Testis (tissue), 3 donors: ENCODE results near the gene VSNL1. TPM values are rescaled to one million over a fixed set of nuclear protein-coding genes. Genes with fewer than 3 reads are reported as not detected.

Experiments
- DNase-seq: peaks from one replicate; pipeline ENCODE4 v3.0.0-alpha.2; 2019
- H3K27ac ChIP-seq, 2 donors: fragments of 200-600 bp; sonication (generic); one replicate each; pipeline ENCODE4 v1.5.1; 2019
- H3K27me3 ChIP-seq: fragments of 200-600 bp; sonication (generic); one replicate; pipeline ENCODE4 v1.5.1; 2019
- H3K36me3 ChIP-seq: fragments of 200-600 bp; sonication (generic); one replicate; pipeline ENCODE4 v1.5.1; 2017; ENCODE audit warnings: low read depth; ENCODE audit errors: missing control alignments
- H3K4me1 ChIP-seq: fragments of 200-600 bp; sonication (generic); one replicate; pipeline ENCODE4 v1.5.1; 2019
- H3K4me3 ChIP-seq, 2 donors: fragments of 200-600 bp; sonication (generic); one replicate each; pipeline ENCODE4 v1.5.1; 2017 to 2019
- H3K9me3 ChIP-seq: fragments of 200-600 bp; sonication (generic); one replicate; pipeline ENCODE4 v1.5.1; 2017
- CTCF ChIP-seq, 3 experiments: fragments of 450-650 bp in 2 of 3; fragments of 200-600 bp in 1 of 3; sonication (generic) in 1 of 3; IDR thresholded peaks; one replicate each; pipeline ENCODE4 v1.5.1; 2016 to 2019; ENCODE audit warnings: antibody characterized with exemption in 3 of 3, mild to moderate bottlenecking in 2 of 3, moderate library complexity in 1 of 3
- POLR2A ChIP-seq: fragments of 450-650 bp; IDR thresholded peaks from one replicate; pipeline ENCODE4 v1.6.1; 2017; ENCODE audit warnings: antibody characterized with exemption, mild to moderate bottlenecking, moderate library complexity
- WGBS, 2 donors: methylation state at CpG; one replicate each; pipeline ENCODE4 v1.1.5; 2018; 5-methylcytosine and 5-hydroxymethylcytosine counted together
- intact Hi-C: fragments of 100-400 bp; cut with DNase I; formaldehyde crosslinking; loops from one replicate; pipeline ENCODE4 v1.15.1; 2023; ENCODE audit warnings: low total_unique reads
- polyA plus RNA-seq: library from polyadenylated mRNA; stranded (reverse); fragments of 350-450 nt; fragmentation: Illumina TruSeq; extraction: RNeasy Lipid Tissue Mini Kit (QIAGEN cat#74804); gene quantifications from one replicate; pipeline ENCODE4 v1.2.3, GENCODE V29; 2014; ENCODE audit warnings: low read depth, low replicate concordance; ENCODE audit not compliant: insufficient read depth
- total RNA-seq, 2 donors: library from RNA; depleted of rRNA; stranded (reverse); fragments of >200 nt; gene quantifications; one replicate each; pipeline ENCODE4 v1.2.3, GENCODE V29; 2016

Gene VSNL1
- total and polyA plus RNA-seq, 3 donors from 2014 or later: 0.46 to 1.8 (median 1.4) TPM

GRCh38 chr2:17674817-17675216 lies 134.3 kb downstream of the VSNL1 start:
- H3K27ac ChIP-seq: no peak overlapping the region
- no peaks in the 10 kb centered on the region for H3K36me3 ChIP-seq
- H3K9me3 ChIP-seq: no peaks in the 10 kb centered on the region
- H3K4me1 ChIP-seq: no peaks in the 10 kb centered on the region
- H3K27me3 ChIP-seq: no peaks in the 10 kb centered on the region
- no peak for DNase-seq
- TF ChIP-seq CTCF (IDR thresholded peaks at IDR 0.05): no peak
- TF ChIP-seq POLR2A: no peak
- intact Hi-C loops: no loop called here
- no peak overlapping the region for H3K4me3 ChIP-seq

- Histone ChIP-seq H3K27ac (no peak overlapping the region), H3K4me1 (no peaks in the 10 kb centered on the region), H3K4me3 (no peak overlapping the region), H3K36me3 (no peaks in the 10 kb centered on the region), H3K27me3 (no peaks in the 10 kb centered on the region), H3K9me3 (no peaks in the 10 kb centered on the region)
- TF ChIP-seq POLR2A (no peak), CTCF (IDR thresholded peaks at IDR 0.05) (no peak)
- 94 to 95% methylated on average over 3 of the region's 3 CpGs for WGBS, 2 donors
- intact Hi-C loops: no loop called here
- no peak for DNase-seq
Observed at GRCh38 chr2:17680119-17680518, 139.6 kb downstream of the VSNL1 start.

- no peak for DNase-seq
- H3K4me1 ChIP-seq: no peaks in the 10 kb centered on the region
- intact Hi-C loops: no loop called here
- no peak overlapping the region for H3K4me3 ChIP-seq
- TF ChIP-seq POLR2A (no peak), CTCF (IDR thresholded peaks at IDR 0.05) (no peak)
- H3K36me3 ChIP-seq: no peaks in the 10 kb centered on the region
- no peaks in the 10 kb centered on the region for H3K27me3 ChIP-seq
- H3K9me3 ChIP-seq: no peaks in the 10 kb centered on the region
- WGBS, 2 donors: 77 to 87% methylated on average over 6 of the region's 6 CpGs
- no peak overlapping the region for H3K27ac ChIP-seq
Observed at GRCh38 chr2:17682098-17682857, 141.8 kb downstream of the VSNL1 start.

GRCh38 chr2:17683981-17684380 lies 143.5 kb downstream of the VSNL1 start:
- no peak for DNase-seq
- Histone ChIP-seq H3K9me3 (no peaks in the 10 kb centered on the region), H3K27ac (no peak overlapping the region), H3K27me3 (no peaks in the 10 kb centered on the region), H3K36me3 (no peaks in the 10 kb centered on the region), H3K4me3 (no peak overlapping the region), H3K4me1 (no peaks in the 10 kb centered on the region)
- intact Hi-C loops: no loop called here
- TF ChIP-seq POLR2A (no peak), CTCF (IDR thresholded peaks at IDR 0.05) (no peak)
- 83 to 90% methylated on average over 2 of the region's 2 CpGs for WGBS, 2 donors

GRCh38 chr2:17688600-17688999 lies 148.1 kb downstream of the VSNL1 start:
- Histone ChIP-seq H3K36me3 (no peaks in the 10 kb centered on the region), H3K9me3 (no peaks in the 10 kb centered on the region), H3K4me1 (no peaks in the 10 kb centered on the region), H3K27ac (no peak overlapping the region), H3K4me3 (no peak overlapping the region), H3K27me3 (no peaks in the 10 kb centered on the region)
- intact Hi-C loops: no loop called here
- WGBS, 2 donors: 79 to 91% methylated on average over 1 of the region's 1 CpG
- no peak for TF ChIP-seq POLR2A
- no peak for TF ChIP-seq CTCF (IDR thresholded peaks at IDR 0.05)
- no peak for DNase-seq
